ENCODE results near the gene FLNB. TPM values are rescaled to one million over a fixed set of nuclear protein-coding genes. Genes with fewer than 3 reads are reported as not detected.

FLNB gene
- total RNA-seq, 1 experiment from 2014 or later, result 127 TPM

DNA sequence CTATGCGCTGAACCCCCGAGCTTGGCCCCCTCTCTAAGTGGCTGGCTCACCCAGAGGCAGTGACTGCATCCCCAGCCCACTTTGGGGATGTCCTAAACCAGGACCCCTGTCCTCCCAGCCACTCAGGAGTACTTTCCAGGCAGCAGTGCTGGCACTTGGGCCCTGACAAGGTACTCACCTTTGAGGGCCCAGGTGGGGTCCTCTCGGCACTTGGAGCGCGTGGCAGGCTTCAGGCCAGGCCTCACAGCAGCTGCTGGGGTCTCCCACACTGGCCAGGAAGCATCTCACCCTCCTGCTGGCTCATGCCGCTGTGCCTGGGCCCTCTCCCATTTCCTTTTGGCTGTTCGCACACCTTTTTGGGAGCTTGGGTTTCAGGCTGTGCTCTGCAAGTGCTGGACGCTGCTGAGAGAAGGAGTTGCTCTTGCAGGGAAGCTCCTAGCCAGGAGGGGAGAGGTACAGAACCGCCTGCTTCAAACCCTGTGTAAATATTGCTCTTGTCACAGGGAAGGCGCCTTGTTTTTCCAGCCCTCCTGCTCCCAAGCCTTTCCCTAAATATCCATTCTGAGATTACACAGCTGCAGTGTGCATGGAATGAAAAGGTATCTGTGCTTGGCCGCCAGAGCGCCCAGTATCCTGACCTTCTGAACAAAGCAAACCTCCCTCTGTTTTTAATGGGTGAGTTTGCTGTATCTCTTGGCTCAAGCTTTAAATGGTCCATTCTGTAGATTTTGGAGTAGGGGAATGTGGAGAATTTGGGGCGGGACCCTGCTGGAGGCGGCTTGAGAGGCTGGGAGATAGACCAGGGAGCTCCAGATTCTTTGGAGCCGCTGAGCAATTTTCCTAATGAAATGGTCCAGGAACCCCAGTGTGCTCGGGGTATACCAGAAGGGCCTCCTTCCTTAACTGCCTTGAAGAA lies 156.9 kb downstream of the FLNB start:
- peak; percentile 29 for ATAC-seq
- Mint-ChIP-seq H3K27ac (peak overlapping the region; percentile 31; the same call in 1 of the 2 replicates), H3K4me3 (no peak overlapping the region), H3K4me1 (no peaks in the 10 kb centered on the region), H3K9me3 (no peaks in the 10 kb centered on the region), H3K36me3 (peaks cover 57% of the 10 kb centered on the region), H3K27me3 (ENCODE audit: low read depth) (no peaks in the 10 kb centered on the region)
- CTCF ChIA-PET, result interaction anchor here (0.7 to 4.0 kb wide), 10 partner anchors 9 to 258 kb away, joined by 3 to 57 read pairs (median 6); partner anchors contain the start of genes FLNB, HTD2 and RPP14
- TF ChIP-seq SMAD4 (CRISPR knock-in tag; IDR thresholded peaks at IDR 0.05) (no peak), PRDM15 (CRISPR knock-in tag; IDR thresholded peaks at IDR 0.05) (no peak), E2F1 (CRISPR knock-in tag; IDR thresholded peaks at IDR 0.05) (no peak), HMGA2 (CRISPR knock-in tag; IDR thresholded peaks at IDR 0.05) (no peak), CREM (CRISPR knock-in tag; IDR thresholded peaks at IDR 0.05) (no peak)
- TF ChIP-seq, protein P1, sequence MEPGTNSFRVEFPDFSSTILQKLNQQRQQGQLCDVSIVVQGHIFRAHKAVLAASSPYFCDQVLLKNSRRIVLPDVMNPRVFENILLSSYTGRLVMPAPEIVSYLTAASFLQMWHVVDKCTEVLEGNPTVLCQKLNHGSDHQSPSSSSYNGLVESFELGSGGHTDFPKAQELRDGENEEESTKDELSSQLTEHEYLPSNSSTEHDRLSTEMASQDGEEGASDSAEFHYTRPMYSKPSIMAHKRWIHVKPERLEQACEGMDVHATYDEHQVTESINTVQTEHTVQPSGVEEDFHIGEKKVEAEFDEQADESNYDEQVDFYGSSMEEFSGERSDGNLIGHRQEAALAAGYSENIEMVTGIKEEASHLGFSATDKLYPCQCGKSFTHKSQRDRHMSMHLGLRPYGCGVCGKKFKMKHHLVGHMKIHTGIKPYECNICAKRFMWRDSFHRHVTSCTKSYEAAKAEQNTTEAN (CRISPR knock-in tag; IDR thresholded peaks at IDR 0.05), result no peak
- TF ChIP-seq, protein P2, sequence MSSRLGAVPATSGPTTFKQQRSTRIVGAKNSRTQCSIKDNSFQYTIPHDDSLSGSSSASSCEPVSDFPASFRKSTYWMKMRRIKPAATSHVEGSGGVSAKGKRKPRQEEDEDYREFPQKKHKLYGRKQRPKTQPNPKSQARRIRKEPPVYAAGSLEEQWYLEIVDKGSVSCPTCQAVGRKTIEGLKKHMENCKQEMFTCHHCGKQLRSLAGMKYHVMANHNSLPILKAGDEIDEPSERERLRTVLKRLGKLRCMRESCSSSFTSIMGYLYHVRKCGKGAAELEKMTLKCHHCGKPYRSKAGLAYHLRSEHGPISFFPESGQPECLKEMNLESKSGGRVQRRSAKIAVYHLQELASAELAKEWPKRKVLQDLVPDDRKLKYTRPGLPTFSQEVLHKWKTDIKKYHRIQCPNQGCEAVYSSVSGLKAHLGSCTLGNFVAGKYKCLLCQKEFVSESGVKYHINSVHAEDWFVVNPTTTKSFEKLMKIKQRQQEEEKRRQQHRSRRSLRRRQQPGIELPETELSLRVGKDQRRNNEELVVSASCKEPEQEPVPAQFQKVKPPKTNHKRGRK (CRISPR knock-in tag; IDR thresholded peaks at IDR 0.05; ENCODE audit: borderline replicate concordance), result no peak
- TF ChIP-seq, protein P3, sequence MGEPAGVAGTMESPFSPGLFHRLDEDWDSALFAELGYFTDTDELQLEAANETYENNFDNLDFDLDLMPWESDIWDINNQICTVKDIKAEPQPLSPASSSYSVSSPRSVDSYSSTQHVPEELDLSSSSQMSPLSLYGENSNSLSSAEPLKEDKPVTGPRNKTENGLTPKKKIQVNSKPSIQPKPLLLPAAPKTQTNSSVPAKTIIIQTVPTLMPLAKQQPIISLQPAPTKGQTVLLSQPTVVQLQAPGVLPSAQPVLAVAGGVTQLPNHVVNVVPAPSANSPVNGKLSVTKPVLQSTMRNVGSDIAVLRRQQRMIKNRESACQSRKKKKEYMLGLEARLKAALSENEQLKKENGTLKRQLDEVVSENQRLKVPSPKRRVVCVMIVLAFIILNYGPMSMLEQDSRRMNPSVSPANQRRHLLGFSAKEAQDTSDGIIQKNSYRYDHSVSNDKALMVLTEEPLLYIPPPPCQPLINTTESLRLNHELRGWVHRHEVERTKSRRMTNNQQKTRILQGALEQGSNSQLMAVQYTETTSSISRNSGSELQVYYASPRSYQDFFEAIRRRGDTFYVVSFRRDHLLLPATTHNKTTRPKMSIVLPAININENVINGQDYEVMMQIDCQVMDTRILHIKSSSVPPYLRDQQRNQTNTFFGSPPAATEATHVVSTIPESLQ (CRISPR knock-in tag; IDR thresholded peaks at IDR 0.05), result no peak
- TF ChIP-seq, protein P4, sequence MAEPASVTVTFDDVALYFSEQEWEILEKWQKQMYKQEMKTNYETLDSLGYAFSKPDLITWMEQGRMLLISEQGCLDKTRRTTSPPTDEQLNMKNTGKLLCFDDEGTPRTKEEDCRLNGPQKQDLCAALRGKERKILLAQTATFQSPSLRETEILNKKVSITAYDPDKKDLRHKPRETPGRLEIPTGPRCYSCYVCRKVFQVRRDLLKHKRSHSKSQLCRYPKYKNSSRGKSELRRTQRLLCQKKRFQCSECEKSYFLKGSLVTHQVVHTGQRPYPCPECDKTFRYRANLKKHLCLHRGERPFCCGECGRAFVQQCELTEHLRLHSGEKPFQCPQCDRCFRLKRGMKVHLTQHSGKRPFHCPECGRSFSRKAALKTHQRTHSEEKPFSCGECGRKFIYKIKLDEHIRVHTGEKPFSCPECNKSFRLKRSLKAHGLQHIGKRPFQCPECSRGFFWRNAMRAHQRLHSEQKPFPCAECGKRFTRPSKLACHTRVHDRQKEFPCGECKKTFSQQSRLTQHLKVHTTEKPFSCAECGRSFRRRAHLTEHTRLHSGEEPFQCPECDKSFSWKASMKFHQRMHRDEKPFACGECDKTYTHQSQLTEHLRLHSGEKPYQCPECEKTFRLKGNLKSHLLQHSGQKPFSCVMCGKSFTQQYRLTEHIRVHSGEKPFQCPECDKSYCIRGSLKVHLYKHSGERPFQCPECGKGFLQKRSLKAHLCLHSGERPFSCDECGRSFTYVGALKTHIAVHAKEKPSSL (CRISPR knock-in tag; conservative IDR thresholded peaks at IDR 0.05), result no peak
- TF ChIP-seq, protein P5, sequence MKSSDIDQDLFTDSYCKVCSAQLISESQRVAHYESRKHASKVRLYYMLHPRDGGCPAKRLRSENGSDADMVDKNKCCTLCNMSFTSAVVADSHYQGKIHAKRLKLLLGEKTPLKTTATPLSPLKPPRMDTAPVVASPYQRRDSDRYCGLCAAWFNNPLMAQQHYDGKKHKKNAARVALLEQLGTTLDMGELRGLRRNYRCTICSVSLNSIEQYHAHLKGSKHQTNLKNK (CRISPR knock-in tag; IDR thresholded peaks at IDR 0.05), result no peak
- TF ChIP-seq, protein P6, sequence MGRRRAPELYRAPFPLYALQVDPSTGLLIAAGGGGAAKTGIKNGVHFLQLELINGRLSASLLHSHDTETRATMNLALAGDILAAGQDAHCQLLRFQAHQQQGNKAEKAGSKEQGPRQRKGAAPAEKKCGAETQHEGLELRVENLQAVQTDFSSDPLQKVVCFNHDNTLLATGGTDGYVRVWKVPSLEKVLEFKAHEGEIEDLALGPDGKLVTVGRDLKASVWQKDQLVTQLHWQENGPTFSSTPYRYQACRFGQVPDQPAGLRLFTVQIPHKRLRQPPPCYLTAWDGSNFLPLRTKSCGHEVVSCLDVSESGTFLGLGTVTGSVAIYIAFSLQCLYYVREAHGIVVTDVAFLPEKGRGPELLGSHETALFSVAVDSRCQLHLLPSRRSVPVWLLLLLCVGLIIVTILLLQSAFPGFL (CRISPR knock-in tag; IDR thresholded peaks at IDR 0.05; ENCODE audit: borderline replicate concordance), result no peak
- POLR2A ChIA-PET, result no interaction called here
- DNase-seq (ENCODE audit: low spot score), result no peak
